Hepatocyte (in vitro differentiated cells): Measurements from ENCODE around the gene SFMBT2. TPM values are rescaled to one million over a fixed set of nuclear protein-coding genes. Genes with fewer than 3 reads are reported as not detected.

Experiments
- DNase-seq: peaks from one replicate; pipeline ENCODE4 v3.0.0-alpha.2; 2016; ENCODE audit warnings: low spot score
- H2AFZ ChIP-seq: fragments of 200-600 bp; sonication (generic); 2 replicates; pipeline ENCODE4 v1.6.0; 2016; ENCODE audit warnings: antibody characterized with exemption, mild to moderate bottlenecking
- H3K27ac ChIP-seq: fragments of 200-600 bp; sonication (generic); 2 replicates; pipeline ENCODE4 v1.5.1; 2016; ENCODE audit warnings: mild to moderate bottlenecking
- H3K27me3 ChIP-seq: fragments of 200-600 bp; sonication (generic); 2 replicates; pipeline ENCODE4 v1.6.1; 2016
- H3K36me3 ChIP-seq: fragments of 200-600 bp; sonication (generic); replicated peaks from 2 replicates; pipeline ENCODE4 v1.5.1; 2016; ENCODE audit warnings: low read depth; ENCODE audit not compliant: insufficient read depth
- H3K4me1 ChIP-seq: fragments of 200-600 bp; sonication (generic); 2 replicates; pipeline ENCODE4 v1.5.1; 2016; ENCODE audit warnings: mild to moderate bottlenecking, moderate library complexity; ENCODE audit not compliant: insufficient read depth
- H3K4me2 ChIP-seq: fragments of 200-600 bp; sonication (generic); 2 replicates; pipeline ENCODE4 v1.6.0; 2016
- H3K4me3 ChIP-seq: fragments of 200-600 bp; sonication (generic); 2 replicates; pipeline ENCODE4 v1.5.1; 2016; ENCODE audit warnings: mild to moderate bottlenecking
- H3K79me2 ChIP-seq: fragments of 200-600 bp; sonication (generic); 2 replicates; pipeline ENCODE4 v1.6.0; 2017; ENCODE audit warnings: mild to moderate bottlenecking
- H3K9me2 ChIP-seq: fragments of 200-600 bp; sonication (generic); replicated peaks from 2 replicates; pipeline ENCODE4 v1.6.0; 2017; ENCODE audit warnings: mild to moderate bottlenecking; ENCODE audit not compliant: insufficient read depth
- H3K9me3 ChIP-seq: fragments of 200-600 bp; sonication (generic); 2 replicates; pipeline ENCODE4 v1.5.1; 2016; ENCODE audit warnings: low read depth, mild to moderate bottlenecking
- H4K20me1 ChIP-seq: fragments of 200-600 bp; sonication (generic); 2 replicates; pipeline ENCODE4 v1.6.0; 2016; ENCODE audit warnings: mild to moderate bottlenecking; ENCODE audit not compliant: insufficient read depth, poor library complexity, severe bottlenecking
- EZH2 ChIP-seq: fragments of 200-600 bp; sonication (generic); IDR thresholded peaks from 2 replicates; pipeline ENCODE4 v1.6.1; 2016; ENCODE audit warnings: antibody characterized with exemption, mild to moderate bottlenecking, borderline replicate concordance
- EZH2phosphoT487 ChIP-seq: fragments of 200-600 bp; sonication (generic); IDR thresholded peaks from one replicate; pipeline ENCODE4 v1.6.1; 2018; ENCODE audit warnings: antibody characterized with exemption, mild to moderate bottlenecking, low read depth, moderate library complexity; ENCODE audit not compliant: unreplicated experiment, severe bottlenecking
- WGBS: methylation state at CpG from one replicate; pipeline ENCODE4 v1.1.6; 2016; ENCODE audit warnings: low lambda C conversion rate; ENCODE audit errors: missing lambda C conversion rate; 5-methylcytosine and 5-hydroxymethylcytosine counted together
- polyA plus RNA-seq: library from polyadenylated mRNA; unstranded; fragments of >200 nt; fragmentation: Nextera tagmentation; extraction: Ambion mirVana; gene quantifications from 2 replicates; pipeline ENCODE4 v1.2.1, GENCODE V29; 2016
- total RNA-seq: library from RNA; depleted of rRNA; stranded (reverse); fragments of >200 nt; gene quantifications from 2 replicates; pipeline ENCODE4 v1.2.3, GENCODE V29; 2014
- TF ChIP-seq, protein P1 (sequence below): fragments of 200-600 bp; sonication (generic); IDR thresholded peaks from 2 replicates; pipeline ENCODE4 v1.5.1; 2016; ENCODE audit warnings: antibody characterized with exemption, mild to moderate bottlenecking; ENCODE audit not compliant: poor library complexity

The SFMBT2 gene
- total and polyA plus RNA-seq, 2 experiments from 2014 or later = 1.1 to 3.8 TPM

DNA sequence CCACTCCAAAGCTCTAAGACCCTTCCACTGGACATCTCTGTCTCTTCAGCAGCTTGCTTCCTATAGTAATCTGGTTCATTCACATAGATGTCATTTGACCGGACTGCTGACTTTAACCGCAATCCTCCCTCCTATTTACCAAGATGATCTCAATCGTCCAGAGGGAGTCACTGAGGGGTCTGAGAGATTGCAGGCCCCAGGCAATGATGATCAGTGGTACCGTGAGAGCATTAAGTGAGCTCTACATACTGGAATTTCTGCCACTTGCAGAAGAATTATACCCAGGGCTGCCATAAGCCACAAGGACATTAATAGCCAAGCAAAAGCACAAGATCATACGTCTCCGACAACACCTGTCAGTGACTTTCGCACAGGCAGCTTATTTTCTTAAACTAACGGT lies 245.9 kb downstream of the SFMBT2 start:
- DNase-seq = no peak
- Histone ChIP-seq H3K36me3 (no peaks in the 10 kb centered on the region), H2AFZ (no peak overlapping the region), H3K4me2 (no peak overlapping the region), H3K9me2 (no peaks in the 10 kb centered on the region), H3K9me3 (no peaks in the 10 kb centered on the region), H4K20me1 (no peaks in the 10 kb centered on the region), H3K79me2 (no peaks in the 10 kb centered on the region), H3K27ac (no peak overlapping the region), H3K4me1 (no peaks in the 10 kb centered on the region), H3K27me3 (no peaks in the 10 kb centered on the region), H3K4me3 (no peak overlapping the region)
- TF ChIP-seq EZH2phosphoT487 = no peak
- WGBS = 84% methylated on average over 8 of the region's 8 CpGs

GRCh38 chr10:7162331-7162730 lies 248.5 kb downstream of the SFMBT2 start:
- H3K27me3 ChIP-seq = no peaks in the 10 kb centered on the region
- WGBS = 96% methylated on average over 8 of the region's 8 CpGs
- no peak overlapping the region for H3K4me3 ChIP-seq
- no peaks in the 10 kb centered on the region for H3K36me3 ChIP-seq
- no peak for DNase-seq
- no peak overlapping the region for H3K4me2 ChIP-seq
- H4K20me1 ChIP-seq = no peaks in the 10 kb centered on the region
- no peaks in the 10 kb centered on the region for H3K79me2 ChIP-seq
- H2AFZ ChIP-seq = no peak overlapping the region
- no peaks in the 10 kb centered on the region for H3K9me2 ChIP-seq
- H3K27ac ChIP-seq = no peak overlapping the region
- H3K4me1 ChIP-seq = no peaks in the 10 kb centered on the region
- no peaks in the 10 kb centered on the region for H3K9me3 ChIP-seq
- TF ChIP-seq EZH2phosphoT487 (no peak), EZH2 (no peak)
- TF ChIP-seq, protein P1, sequence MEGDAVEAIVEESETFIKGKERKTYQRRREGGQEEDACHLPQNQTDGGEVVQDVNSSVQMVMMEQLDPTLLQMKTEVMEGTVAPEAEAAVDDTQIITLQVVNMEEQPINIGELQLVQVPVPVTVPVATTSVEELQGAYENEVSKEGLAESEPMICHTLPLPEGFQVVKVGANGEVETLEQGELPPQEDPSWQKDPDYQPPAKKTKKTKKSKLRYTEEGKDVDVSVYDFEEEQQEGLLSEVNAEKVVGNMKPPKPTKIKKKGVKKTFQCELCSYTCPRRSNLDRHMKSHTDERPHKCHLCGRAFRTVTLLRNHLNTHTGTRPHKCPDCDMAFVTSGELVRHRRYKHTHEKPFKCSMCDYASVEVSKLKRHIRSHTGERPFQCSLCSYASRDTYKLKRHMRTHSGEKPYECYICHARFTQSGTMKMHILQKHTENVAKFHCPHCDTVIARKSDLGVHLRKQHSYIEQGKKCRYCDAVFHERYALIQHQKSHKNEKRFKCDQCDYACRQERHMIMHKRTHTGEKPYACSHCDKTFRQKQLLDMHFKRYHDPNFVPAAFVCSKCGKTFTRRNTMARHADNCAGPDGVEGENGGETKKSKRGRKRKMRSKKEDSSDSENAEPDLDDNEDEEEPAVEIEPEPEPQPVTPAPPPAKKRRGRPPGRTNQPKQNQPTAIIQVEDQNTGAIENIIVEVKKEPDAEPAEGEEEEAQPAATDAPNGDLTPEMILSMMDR = no peak

DNA sequence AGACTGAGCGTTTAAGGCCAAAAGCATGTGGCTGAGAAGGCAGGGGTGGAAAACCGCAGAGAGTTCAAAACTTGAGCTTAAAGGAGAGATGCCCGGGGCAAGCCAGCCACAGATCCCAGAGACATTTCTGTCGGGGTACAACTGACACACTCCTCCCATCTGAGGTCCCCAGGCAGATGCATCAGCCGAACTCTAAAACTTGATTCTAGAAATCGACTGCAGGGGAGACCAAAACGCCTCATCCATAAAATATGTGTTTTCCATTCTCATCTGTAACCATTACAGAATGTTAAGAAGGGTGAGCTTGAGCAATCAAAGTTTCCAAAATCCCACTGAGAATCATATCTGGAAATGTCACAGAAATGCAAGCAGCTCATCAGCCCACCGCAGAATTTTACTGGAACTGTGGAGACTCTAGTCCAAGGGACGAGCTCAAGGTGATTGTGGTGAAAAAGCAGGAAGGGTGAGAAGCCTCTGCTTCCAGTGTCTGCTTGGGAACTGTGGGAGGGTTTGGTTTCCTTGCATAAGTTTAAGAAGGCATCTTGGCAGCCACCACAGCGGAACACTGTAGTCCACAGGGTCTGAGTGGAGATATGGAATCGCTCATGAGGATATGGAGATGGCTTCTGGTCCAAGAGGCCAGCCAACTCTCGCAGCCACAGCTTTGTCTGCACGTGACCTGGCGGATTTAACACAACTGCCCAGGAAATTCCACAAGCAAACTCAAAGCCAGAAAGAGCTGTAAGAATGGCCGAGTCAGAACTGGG lies 249.2 kb downstream of the SFMBT2 start:
- TF ChIP-seq EZH2 = no peak
- TF ChIP-seq EZH2phosphoT487 = no peak
- TF ChIP-seq, protein P1 = no peak
- Histone ChIP-seq H3K4me2 (no peak overlapping the region), H2AFZ (no peak overlapping the region), H3K4me3 (no peak overlapping the region), H4K20me1 (no peaks in the 10 kb centered on the region), H3K27me3 (no peaks in the 10 kb centered on the region), H3K36me3 (no peaks in the 10 kb centered on the region), H3K9me3 (no peaks in the 10 kb centered on the region), H3K9me2 (no peaks in the 10 kb centered on the region), H3K79me2 (no peaks in the 10 kb centered on the region), H3K27ac (no peak overlapping the region), H3K4me1 (no peaks in the 10 kb centered on the region)
- 90% methylated on average over 15 of the region's 15 CpGs for WGBS
- DNase-seq = no peak

DNA sequence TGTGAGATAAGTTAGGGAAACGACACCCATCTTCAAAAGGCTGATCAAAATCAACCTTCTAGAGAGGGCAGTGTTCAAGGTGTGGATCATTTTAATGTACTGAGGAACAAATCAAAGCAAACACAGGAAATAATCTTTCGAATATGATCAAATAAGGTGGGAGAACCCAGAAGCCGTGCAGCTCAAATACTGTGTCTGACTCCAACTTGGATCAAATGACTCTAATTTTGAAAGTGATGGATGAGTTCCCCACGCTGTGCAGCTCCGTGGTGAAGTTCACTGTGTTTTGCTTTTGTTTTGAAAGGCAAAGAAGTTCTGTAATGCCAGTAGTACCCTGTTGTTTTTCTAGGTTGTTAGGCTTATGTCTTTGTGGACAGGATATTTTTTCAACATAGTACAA lies 250.9 kb downstream of the SFMBT2 start:
- no peak for DNase-seq
- Histone ChIP-seq H3K79me2 (no peaks in the 10 kb centered on the region), H3K9me2 (no peaks in the 10 kb centered on the region), H3K27me3 (no peaks in the 10 kb centered on the region), H3K36me3 (no peaks in the 10 kb centered on the region), H3K27ac (no peak overlapping the region), H3K4me1 (no peaks in the 10 kb centered on the region), H3K9me3 (no peaks in the 10 kb centered on the region), H2AFZ (no peak overlapping the region), H3K4me2 (no peak overlapping the region), H4K20me1 (no peaks in the 10 kb centered on the region), H3K4me3 (no peak overlapping the region)
- no peak for TF ChIP-seq EZH2
- no peak for TF ChIP-seq EZH2phosphoT487
- TF ChIP-seq, protein P1 = no peak
- WGBS = 80% methylated on average over 5 of the region's 5 CpGs
